22Rv1 (cell line): ENCODE measurements around the gene SEPTIN3.

Experiments
- H3K27ac ChIP-seq: fragments of 450-650 bp; 2 replicates; pipeline ENCODE4 v1.5.1; 2017
- ZFX ChIP-seq: fragments of 450-650 bp; IDR thresholded peaks from 2 replicates; pipeline ENCODE4 v1.6.1; 2017; ENCODE audit warnings: antibody characterized with exemption, borderline replicate concordance
- TF ChIP-seq, protein P1 (sequence below): fragments of 450-650 bp; IDR thresholded peaks from 2 replicates; pipeline ENCODE4 v1.5.1; 2017; ENCODE audit warnings: mild to moderate bottlenecking

The SEPTIN3 gene

DNA sequence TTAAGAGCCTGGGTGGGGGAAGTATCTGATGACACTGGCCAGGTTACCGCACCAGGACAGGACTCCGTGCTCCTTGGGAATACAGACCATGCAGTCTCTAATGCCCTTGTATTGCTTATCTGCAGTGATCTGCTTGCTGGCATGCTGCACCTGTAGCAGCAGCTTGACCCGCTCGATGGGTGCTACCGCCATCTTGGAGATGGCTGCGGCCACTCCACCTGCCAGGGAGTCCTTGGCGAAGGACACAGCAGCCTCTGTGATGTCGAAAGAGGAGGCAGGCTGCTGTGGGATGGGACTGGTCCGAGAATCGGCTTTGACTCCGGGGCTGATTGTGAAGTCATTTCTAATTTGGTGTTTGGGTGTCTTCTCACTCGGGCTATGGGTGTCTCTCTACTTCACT is 32.5 kb downstream of the SEPTIN3 start:
- no peak for TF ChIP-seq ZFX
- TF ChIP-seq, protein P1, sequence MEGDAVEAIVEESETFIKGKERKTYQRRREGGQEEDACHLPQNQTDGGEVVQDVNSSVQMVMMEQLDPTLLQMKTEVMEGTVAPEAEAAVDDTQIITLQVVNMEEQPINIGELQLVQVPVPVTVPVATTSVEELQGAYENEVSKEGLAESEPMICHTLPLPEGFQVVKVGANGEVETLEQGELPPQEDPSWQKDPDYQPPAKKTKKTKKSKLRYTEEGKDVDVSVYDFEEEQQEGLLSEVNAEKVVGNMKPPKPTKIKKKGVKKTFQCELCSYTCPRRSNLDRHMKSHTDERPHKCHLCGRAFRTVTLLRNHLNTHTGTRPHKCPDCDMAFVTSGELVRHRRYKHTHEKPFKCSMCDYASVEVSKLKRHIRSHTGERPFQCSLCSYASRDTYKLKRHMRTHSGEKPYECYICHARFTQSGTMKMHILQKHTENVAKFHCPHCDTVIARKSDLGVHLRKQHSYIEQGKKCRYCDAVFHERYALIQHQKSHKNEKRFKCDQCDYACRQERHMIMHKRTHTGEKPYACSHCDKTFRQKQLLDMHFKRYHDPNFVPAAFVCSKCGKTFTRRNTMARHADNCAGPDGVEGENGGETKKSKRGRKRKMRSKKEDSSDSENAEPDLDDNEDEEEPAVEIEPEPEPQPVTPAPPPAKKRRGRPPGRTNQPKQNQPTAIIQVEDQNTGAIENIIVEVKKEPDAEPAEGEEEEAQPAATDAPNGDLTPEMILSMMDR = no peak
- no peak overlapping the region for H3K27ac ChIP-seq

DNA sequence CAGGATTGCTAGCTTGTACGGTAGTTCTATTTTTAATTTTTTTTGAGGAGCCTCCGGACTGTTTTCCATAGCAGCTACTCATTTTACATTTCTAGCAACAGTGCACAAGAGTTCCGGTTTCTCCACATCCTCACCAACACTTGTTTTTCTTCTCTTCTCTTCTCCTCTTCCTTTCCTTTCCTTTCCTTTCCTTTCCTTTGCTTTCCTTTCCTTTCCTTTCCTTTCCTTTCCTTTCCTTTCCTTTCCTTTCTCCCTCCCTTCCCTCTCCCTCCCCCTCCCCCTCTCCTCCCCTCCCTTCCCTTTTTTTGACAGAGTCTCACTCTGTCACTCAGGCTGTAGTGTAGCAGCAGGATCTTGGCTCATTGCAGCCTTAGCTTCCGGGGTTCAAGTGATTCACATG is 38.7 kb downstream of the SEPTIN3 start:
- no peak for TF ChIP-seq ZFX
- TF ChIP-seq, protein P1 = no peak
- no peak overlapping the region for H3K27ac ChIP-seq

DNA sequence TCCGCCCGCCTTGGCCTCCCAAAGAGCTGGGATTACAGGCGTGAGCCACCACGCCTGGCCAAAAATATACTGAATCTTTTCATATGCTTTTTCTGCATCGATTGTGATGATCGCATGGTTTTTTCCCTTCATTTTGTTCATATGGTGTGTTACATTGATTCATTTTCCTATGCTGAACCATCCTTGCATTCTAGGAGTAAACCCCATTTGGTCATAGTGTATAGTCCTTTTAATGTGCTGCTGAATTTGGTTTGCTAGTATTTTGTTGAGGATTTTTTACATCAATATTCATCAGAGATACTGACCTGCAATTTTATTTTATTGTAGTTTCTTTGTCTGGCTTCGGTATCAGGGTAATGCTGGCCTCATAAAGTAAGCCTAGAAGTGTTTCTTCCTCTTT is 41.5 kb downstream of the SEPTIN3 start:
- H3K27ac ChIP-seq = no peak overlapping the region
- TF ChIP-seq, protein P1 = no peak
- TF ChIP-seq ZFX = no peak

DNA sequence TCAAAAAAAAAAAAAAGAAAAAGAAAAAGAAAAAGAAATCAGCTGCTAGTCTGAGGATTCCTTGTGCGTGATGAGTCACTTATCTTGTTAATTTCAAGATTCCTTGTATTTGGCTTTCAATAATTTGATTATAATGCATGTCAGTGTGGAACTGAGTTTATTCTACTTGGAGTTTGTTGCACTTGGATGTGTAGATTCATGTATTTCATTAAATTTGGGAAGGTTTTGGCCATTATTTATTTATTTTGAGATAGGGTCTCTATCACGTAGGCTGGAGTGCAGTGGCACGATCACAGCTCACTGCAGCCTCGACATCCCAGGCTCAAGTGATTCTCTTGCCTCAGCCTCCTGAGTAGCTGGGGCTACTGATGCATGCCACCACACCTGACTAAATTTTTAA is 44.1 kb downstream of the SEPTIN3 start:
- H3K27ac ChIP-seq = no peak overlapping the region
- TF ChIP-seq ZFX = no peak
- TF ChIP-seq, protein P1 = no peak

DNA sequence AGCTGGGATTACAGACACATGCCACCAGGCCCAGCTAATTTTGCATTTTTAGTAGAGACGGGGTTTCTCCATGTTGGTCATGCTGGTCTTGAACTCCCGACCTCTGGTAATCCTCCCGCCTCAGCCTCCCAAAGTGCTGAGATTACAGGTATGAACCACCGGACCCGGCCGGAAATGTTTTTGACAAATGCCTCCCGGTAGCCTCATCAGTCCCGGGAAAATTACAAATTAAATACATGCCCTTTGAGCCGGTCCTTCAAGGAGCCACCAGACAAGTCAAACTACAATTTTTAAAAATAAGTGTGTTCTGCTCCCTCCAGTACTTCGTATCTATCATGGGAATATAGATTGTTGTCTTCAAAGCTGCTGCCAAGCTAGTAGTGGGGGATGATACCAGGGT is 46.9 kb downstream of the SEPTIN3 start:
- TF ChIP-seq, protein P1 = no peak
- TF ChIP-seq ZFX = no peak
- no peak overlapping the region for H3K27ac ChIP-seq

DNA sequence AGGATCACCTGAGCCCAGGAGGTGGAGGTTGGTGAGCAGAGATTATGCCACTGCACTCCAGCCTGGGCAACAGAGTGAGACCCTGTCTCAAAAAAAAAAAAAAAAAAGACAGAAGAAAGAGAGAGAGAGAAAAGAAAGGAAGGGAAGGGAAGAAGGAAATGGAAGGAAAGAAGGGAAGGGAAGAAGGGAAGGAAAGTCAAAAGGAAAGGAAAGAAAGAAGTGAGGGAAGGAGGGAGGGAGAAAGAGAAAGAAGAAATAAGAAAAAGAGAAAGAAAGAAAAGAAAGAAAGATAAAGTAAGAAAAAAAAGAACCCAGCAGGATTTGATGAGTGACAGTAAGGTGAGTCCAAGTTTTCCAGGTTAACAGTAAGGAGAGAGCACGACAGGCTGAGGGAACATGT is 49.0 kb downstream of the SEPTIN3 start:
- H3K27ac ChIP-seq = no peak overlapping the region
- no peak for TF ChIP-seq ZFX
- TF ChIP-seq, protein P1 = no peak
